MM.1S (cell line): ENCODE data around the gene ABCB9.
A peak's percentile ranks its signal among the peaks of the same experiment; 100 is the strongest.

Experiments used
- DNase-seq: peaks from one replicate; pipeline ENCODE4 v3.0.0-alpha.2; 2015
- H2AFZ ChIP-seq: fragments of 300-600 bp; sonication (generic); 2 replicates; pipeline ENCODE4 v1.6.0; 2016; ENCODE audit warnings: antibody characterized with exemption, low read length
- H3F3A ChIP-seq: fragments of 300-600 bp; sonication (generic); 2 replicates; pipeline ENCODE4 v1.6.1; 2016; ENCODE audit warnings: mild to moderate bottlenecking, antibody characterized with exemption, low read length, moderate library complexity, mixed read lengths; ENCODE audit not compliant: insufficient read depth
- H3K27ac ChIP-seq: fragments of 300-600 bp; sonication (generic); 2 replicates; pipeline ENCODE4 v1.5.1; 2016; ENCODE audit warnings: mild to moderate bottlenecking, low read length
- H3K27me3 ChIP-seq: fragments of 300-600 bp; sonication (generic); replicated peaks from 2 replicates; pipeline ENCODE4 v1.6.0; 2016; ENCODE audit warnings: low read length; ENCODE audit not compliant: insufficient read depth
- H3K36me3 ChIP-seq: fragments of 300-600 bp; sonication (generic); replicated peaks from 2 replicates; pipeline ENCODE4 v1.6.1; 2016; ENCODE audit warnings: mild to moderate bottlenecking, low read length, mixed read lengths; ENCODE audit not compliant: insufficient read depth
- H3K4me1 ChIP-seq: fragments of 300-600 bp; sonication (generic); 2 replicates; pipeline ENCODE4 v1.6.1; 2016; ENCODE audit warnings: low read length, mixed read lengths
- H3K4me2 ChIP-seq: fragments of 300-600 bp; sonication (generic); 2 replicates; pipeline ENCODE4 v1.6.0; 2016; ENCODE audit warnings: low read depth, low read length
- H3K4me3 ChIP-seq: fragments of 300-600 bp; sonication (generic); 2 replicates; pipeline ENCODE4 v1.5.1; 2016; ENCODE audit warnings: low read length, mixed read lengths
- H3K79me2 ChIP-seq: fragments of 300-600 bp; sonication (generic); 2 replicates; pipeline ENCODE4 v1.6.1; 2016; ENCODE audit warnings: mixed run types, low read length, mixed read lengths
- H3K9ac ChIP-seq: fragments of 300-600 bp; sonication (generic); 2 replicates; pipeline ENCODE4 v1.6.1; 2016; ENCODE audit warnings: low read length, mixed read lengths
- H3K9me2 ChIP-seq: fragments of 300-600 bp; sonication (generic); replicated peaks from 2 replicates; pipeline ENCODE4 v1.6.1; 2016; ENCODE audit warnings: mild to moderate bottlenecking, low read length, mixed read lengths; ENCODE audit not compliant: insufficient read depth
- H3K9me3 ChIP-seq: fragments of 300-600 bp; sonication (generic); replicated peaks from 2 replicates; pipeline ENCODE4 v1.6.1; 2016; ENCODE audit warnings: mild to moderate bottlenecking, low read length, mixed read lengths; ENCODE audit not compliant: insufficient read depth
- H4K20me1 ChIP-seq: fragments of 300-600 bp; sonication (generic); 2 replicates; pipeline ENCODE4 v1.6.1; 2016; ENCODE audit warnings: mild to moderate bottlenecking, low read length, moderate library complexity, mixed read lengths; ENCODE audit not compliant: insufficient read depth
- CTCF ChIP-seq: fragments of 300-600 bp; sonication (generic); IDR thresholded peaks from 2 replicates; pipeline ENCODE4 v1.5.1; 2016; ENCODE audit warnings: antibody characterized with exemption, low read length, mixed read lengths
- EZH2 ChIP-seq: fragments of 300-600 bp; sonication (generic); optimal IDR thresholded peaks from 2 replicates; pipeline ENCODE3; 2017; ENCODE audit warnings: low read depth, mild to moderate bottlenecking, antibody characterized with exemption, low read length, mixed read lengths
- EZH2phosphoT487 ChIP-seq: fragments of 300-600 bp; sonication (generic); IDR thresholded peaks from 2 replicates; pipeline ENCODE4 v1.6.1; 2018; ENCODE audit warnings: antibody characterized with exemption, low read length

Gene ABCB9

DNA sequence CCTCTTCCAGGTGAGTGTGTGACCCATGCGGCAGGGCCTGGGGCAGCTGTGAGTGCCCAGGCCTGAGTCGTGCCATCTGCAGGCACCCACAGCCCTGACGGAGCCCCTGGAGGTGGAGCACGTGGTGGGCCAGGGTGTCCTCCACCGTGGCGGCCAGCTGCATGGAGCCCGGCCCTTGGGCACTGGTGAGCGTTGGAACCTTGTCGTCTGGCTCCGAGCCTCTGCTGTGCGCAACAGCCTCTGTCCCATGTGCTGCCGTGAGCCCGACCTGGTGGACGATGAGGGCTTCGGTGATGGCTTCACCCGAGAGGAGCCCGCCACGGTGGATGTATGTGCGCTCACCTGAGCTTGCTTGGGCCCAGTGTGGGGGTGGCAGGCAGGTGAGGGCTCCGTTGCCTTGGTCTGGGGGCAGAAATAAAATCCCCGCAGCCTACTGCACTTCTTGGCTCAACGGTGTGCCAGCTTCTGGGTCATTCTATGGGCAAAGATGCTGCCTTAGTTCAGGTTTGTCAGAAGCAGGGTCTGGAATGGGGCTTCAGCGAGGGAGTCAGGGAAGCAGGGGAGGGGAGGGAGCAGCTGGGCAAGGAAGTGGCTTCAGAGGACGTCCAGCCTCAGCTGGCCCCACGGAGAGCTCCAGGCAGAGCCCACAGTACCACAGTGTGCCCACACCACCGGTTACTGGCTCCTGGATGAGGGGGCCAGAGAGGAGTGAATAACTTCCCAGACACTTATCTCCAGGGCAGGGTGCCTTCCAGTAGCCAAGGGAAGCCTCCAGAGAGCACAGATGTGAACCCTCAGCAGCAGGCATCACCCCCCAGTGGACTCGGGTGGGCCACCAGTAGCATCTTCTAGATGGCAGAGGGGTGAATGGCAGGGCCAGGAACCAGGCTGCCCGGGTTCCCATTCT lies 13.0 kb upstream of the ABCB9 start:
- Histone ChIP-seq H3K9me2 (no peaks in the 10 kb centered on the region), H3K27ac (no peak overlapping the region), H3K27me3 (no peaks in the 10 kb centered on the region), H2AFZ (peak overlapping the region; percentile 69; the same call in 1 of the 2 replicates), H3K4me3 (peak overlapping the region; percentile 74), H3K36me3 (no peaks in the 10 kb centered on the region), H3K79me2 (peaks cover 40% of the 10 kb centered on the region), H3K9ac (peak overlapping the region; percentile 75; the same call in 1 of the 2 replicates), H3K4me1 (no peaks in the 10 kb centered on the region), H3K9me3 (no peaks in the 10 kb centered on the region), H3F3A (0 out of 2 replicates have a peak, but pooled peaks cover 2% of the 10 kb centered on the region), H3K4me2 (peak overlapping the region; percentile 79), H4K20me1 (no peaks in the 10 kb centered on the region)
- TF ChIP-seq EZH2 (no peak), CTCF (no peak), EZH2phosphoT487 (no peak)
- DNase-seq, result no peak

- Histone ChIP-seq H2AFZ (no peak overlapping the region), H3K4me1 (no peaks in the 10 kb centered on the region), H3K9me2 (no peaks in the 10 kb centered on the region), H4K20me1 (no peaks in the 10 kb centered on the region), H3K9ac (no peak overlapping the region), H3K27ac (no peak overlapping the region), H3K36me3 (no peaks in the 10 kb centered on the region), H3K4me3 (no peak overlapping the region), H3K9me3 (no peaks in the 10 kb centered on the region), H3F3A (0 out of 2 replicates have a peak, but pooled peaks cover 2% of the 10 kb centered on the region), H3K79me2 (peaks cover 40% of the 10 kb centered on the region), H3K27me3 (no peaks in the 10 kb centered on the region), H3K4me2 (no peak overlapping the region)
- DNase-seq, result no peak
- no peak for TF ChIP-seq EZH2
- TF ChIP-seq EZH2phosphoT487, result no peak
Observed at GRCh38 chr12:122978507-122978955, 12.3 kb upstream of the ABCB9 start.

DNA sequence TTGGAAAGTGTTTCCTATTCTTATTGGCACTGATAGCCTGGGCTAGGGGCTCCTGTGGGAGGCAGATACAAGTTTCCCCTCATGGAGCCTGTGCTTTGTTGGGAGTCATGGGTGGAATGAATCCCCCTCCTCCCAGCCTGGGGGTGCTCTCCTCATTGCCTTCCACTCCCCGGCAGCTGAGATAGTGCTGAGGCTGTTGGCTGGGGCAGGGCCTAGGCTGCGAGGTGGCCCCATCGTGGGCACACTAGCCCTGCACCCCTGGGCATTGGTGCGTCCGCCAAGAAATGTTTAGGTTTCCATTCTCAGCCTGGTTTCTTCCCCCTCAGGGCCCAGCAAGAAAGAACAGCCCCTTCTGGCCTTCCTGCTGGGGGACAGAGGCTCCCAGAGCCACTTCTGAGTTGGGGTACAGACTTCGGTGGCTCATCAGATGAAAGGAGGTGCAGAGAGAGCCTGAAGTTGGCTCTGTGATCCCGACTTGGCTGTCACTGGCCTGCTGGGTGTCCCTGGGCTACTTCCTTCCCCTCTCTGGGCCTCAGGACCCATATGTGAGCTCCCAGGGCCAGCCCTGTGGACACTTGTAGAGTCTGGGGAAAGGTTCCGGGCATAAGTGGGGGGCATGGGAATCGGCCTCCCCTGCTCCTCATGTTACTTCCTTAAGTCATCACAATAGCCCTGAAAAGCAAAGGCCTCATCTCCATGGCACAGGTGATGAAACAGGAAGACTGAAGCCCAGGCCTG lies 11.6 kb upstream of the ABCB9 start:
- no peaks in the 10 kb centered on the region for H3K9me3 ChIP-seq
- H3F3A ChIP-seq, result 0 out of 2 replicates have a peak, but pooled peaks cover 2% of the 10 kb centered on the region
- H3K27ac ChIP-seq, result no peak overlapping the region
- no peak overlapping the region for H2AFZ ChIP-seq
- no peak for DNase-seq
- TF ChIP-seq EZH2phosphoT487 (no peak), CTCF (no peak), EZH2 (no peak)
- peaks cover 40% of the 10 kb centered on the region for H3K79me2 ChIP-seq
- no peak overlapping the region for H3K9ac ChIP-seq
- H3K36me3 ChIP-seq, result no peaks in the 10 kb centered on the region
- H3K4me3 ChIP-seq, result no peak overlapping the region
- H3K27me3 ChIP-seq, result no peaks in the 10 kb centered on the region
- H4K20me1 ChIP-seq, result no peaks in the 10 kb centered on the region
- H3K4me1 ChIP-seq, result no peaks in the 10 kb centered on the region
- H3K9me2 ChIP-seq, result no peaks in the 10 kb centered on the region
- no peak overlapping the region for H3K4me2 ChIP-seq
